HepG2 (cell line): ENCODE results near the gene PIBF1.

Source experiments
- CTCF ChIP-seq: sonication (generic); formaldehyde crosslinking; IDR thresholded peaks from 2 replicates; pipeline ENCODE4 v1.5.0; 2020; ENCODE audit warnings: mild to moderate bottlenecking, missing genetic modification reagents, moderate library complexity
- DNMT3B ChIP-seq: conservative IDR thresholded peaks from 2 replicates; pipeline ENCODE4 v1.6.1; 2016; ENCODE audit warnings: missing biosample characterization, control low read depth
- ISL2 ChIP-seq: sonication (generic); formaldehyde crosslinking; IDR thresholded peaks from 2 replicates; pipeline ENCODE4 v1.5.0; 2020; ENCODE audit warnings: missing genetic modification reagents
- POLR2A ChIP-seq, 2 experiments: IDR thresholded peaks; 2 replicates each; pipeline ENCODE4 v1.6.1; 2011; ENCODE audit warnings: low read depth in 2 of 2, low read length in 2 of 2, mild to moderate bottlenecking in 1 of 2, moderate library complexity in 1 of 2; ENCODE audit not compliant: insufficient read depth in 1 of 2
- ZNF335 ChIP-seq: sonication (generic); formaldehyde crosslinking; IDR thresholded peaks from 2 replicates; pipeline ENCODE4 v1.4.0; 2020; ENCODE audit warnings: missing genetic modification reagents

- TF ChIP-seq ISL2 (no peak), DNMT3B (no peak), POLR2A (IDR thresholded peaks at IDR 0.05; ENCODE audit: insufficient read depth in 1 of 2, low read depth in 2 of 2, low read length in 2 of 2) (no peak), ZNF335 (CRISPR knock-in tag) (no peak), CTCF (no peak)
Measured at GRCh38 chr13:72852207-72852606, 70.3 kb downstream of the PIBF1 start.
